ENCODE measurements around the gene PFDN1.
"Not testable (repeated sequence)": the region's sequence is repeated elsewhere in the genome, so short reads cannot be mapped to it uniquely, and the experiment has no call there.

Gene PFDN1

GRCh38 chr5:140219068-140219991 is 83.6 kb downstream of the PFDN1 start:
- DNase-seq (ENCODE audit: extremely low read depth in 1 of 2, low read depth in 1 of 2), result no peak

DNA sequence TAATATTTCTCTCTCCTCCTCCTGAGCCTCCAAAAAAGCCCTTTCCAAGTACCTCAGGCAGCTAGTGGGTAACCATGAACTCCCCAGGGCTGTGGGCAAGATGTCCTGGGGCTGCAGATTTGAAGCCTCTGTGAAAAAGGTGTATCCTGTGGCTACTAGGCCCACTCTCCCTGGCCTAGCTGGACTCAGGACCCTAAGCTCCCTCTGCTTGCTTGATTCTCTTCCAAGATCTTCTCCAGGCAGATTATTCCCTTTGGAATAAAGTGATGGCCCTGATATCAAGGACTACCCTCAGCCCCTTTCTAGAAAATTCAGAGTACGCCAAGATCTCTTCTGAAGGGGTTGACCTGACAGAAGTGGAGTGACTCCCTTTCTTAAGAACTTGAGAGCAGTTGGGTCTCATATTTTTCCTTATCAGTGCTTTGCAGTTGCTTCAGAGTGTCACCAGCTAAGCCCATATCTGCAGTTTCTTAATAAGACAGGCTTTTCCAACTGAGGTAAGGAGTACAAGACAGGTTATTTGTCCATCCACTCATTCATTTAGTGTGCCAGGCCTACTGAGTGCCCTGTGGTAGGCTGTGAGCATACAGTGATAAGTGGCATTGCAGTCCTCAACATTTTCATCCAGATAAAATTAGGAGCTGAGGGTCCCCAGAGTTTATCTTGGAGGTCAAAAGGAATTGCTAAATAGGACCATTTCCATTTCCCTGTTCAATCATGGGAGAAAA is 85.4 kb downstream of the PFDN1 start:
- DNase-seq (ENCODE audit: extremely low read depth in 1 of 2, low read depth in 1 of 2), result no peak

GRCh38 chr5:140216478-140217074 is 86.3 kb downstream of the PFDN1 start:
- DNase-seq (ENCODE audit: extremely low read depth in 1 of 2, low read depth in 1 of 2), result no peak

- DNase-seq (ENCODE audit: extremely low read depth in 1 of 2, low read depth in 1 of 2), result no peak
Observed at GRCh38 chr5:140215276-140215675, 87.6 kb downstream of the PFDN1 start.

- no peak for DNase-seq (ENCODE audit: extremely low read depth in 1 of 2, low read depth in 1 of 2)
Observed at GRCh38 chr5:140214831-140215230, 88.1 kb downstream of the PFDN1 start.

DNA sequence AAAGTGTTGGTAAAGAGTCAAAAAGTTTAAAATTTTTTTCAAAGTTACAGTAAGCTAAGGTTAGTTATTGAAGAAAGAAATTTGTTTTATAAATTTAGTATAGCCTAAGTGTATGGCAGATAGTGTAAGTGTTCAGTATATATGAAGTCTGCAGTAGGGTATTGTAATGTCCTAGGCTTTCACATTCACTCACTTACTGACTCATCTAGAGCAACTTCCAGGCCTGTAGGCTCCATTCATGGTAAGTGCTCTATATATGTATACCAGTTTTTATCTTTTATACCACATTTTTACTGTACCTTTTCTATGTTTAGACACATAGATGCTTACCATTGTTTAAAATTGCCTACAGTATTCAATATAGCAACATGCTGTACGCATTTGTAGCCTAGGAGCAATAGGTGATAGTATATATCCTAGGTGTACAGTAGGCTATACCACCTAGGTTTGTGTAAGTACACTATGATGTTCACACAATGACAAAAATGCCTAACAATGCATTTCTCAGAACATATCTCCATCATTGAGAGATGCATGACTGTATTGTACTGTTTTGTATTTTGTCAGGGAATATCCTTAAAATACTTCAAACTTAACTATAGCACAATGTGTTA is 89.4 kb downstream of the PFDN1 start:
- no peak for DNase-seq (ENCODE audit: extremely low read depth in 1 of 2, low read depth in 1 of 2)

DNA sequence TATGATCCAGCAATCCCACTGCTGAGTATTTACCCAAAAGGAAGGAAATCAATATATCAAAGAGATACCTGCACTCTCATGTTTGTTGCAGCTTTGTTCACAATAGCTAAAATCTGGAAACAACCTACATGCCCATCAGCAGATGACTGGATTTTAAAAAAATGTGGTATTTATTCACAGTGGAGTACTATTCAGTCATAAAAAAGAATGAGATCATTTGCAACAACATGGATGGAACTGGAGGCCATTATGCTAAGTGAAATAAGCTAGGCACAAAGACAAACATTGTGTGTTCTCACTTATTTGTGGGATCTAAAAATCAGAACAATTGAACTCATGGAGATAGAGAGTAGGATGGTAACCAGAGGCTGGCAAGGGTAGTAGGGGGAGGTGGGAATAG is 94.8 kb downstream of the PFDN1 start:
- no peak for DNase-seq (ENCODE audit: extremely low read depth in 1 of 2, low read depth in 1 of 2)

- no peak for DNase-seq (ENCODE audit: extremely low read depth in 1 of 2, low read depth in 1 of 2)
Observed at GRCh38 chr5:140207250-140207964, 95.5 kb downstream of the PFDN1 start.

DNA sequence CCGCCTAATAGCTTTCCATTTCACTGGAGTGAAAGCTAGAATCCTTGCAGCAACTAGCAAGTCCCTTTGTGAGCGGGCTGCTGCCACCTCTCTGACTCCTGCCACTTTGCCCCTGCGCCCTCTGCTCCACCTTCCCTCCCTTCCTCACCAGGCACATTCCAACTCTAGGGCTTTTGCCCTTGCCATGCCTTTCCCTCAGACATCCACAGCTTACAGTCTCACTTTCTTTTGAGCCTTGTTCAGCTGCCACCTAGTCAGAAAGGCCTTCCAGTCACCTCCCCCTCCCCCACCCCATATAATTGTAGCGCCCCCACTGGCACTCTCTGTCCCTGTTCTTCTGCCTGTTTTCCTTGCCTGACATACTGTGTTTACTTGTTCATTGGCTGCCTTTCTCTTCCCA is 96.9 kb downstream of the PFDN1 start:
- DNase-seq (ENCODE audit: extremely low read depth in 1 of 2, low read depth in 1 of 2), result no peak

DNA sequence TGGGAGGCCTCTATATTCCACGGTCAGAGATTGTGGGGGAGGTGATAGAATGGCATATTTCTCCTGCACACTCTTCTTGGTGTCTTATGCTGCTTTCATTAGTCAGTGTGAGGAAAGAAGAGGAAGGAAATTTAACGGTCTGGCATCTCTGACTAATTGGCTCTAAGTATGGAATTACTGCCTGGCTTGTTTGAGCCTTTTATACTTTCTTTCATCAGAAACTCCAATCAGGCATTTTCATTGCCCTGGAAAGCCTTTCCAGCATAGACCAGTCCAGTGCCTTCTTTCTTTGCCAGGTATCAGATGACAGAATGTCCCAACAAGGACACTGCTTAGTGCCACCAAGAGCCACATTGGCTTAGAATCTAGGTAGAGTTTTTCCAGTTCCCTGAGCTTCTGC is 97.7 kb downstream of the PFDN1 start:
- no peak for DNase-seq (ENCODE audit: extremely low read depth in 1 of 2, low read depth in 1 of 2)

GRCh38 chr5:140202610-140203009 is 100.3 kb downstream of the PFDN1 start:
- no peak for DNase-seq (ENCODE audit: extremely low read depth in 1 of 2, low read depth in 1 of 2)

GRCh38 chr5:140202078-140202477 is 100.8 kb downstream of the PFDN1 start:
- no peak for DNase-seq (ENCODE audit: extremely low read depth in 1 of 2, low read depth in 1 of 2)

- DNase-seq (ENCODE audit: extremely low read depth in 1 of 2, low read depth in 1 of 2), result not testable (repeated sequence)
Observed at GRCh38 chr5:140198915-140199314, 104.0 kb downstream of the PFDN1 start.

GRCh38 chr5:140197023-140197422 is 105.9 kb downstream of the PFDN1 start:
- DNase-seq (ENCODE audit: extremely low read depth in 1 of 2, low read depth in 1 of 2), result no peak

DNA sequence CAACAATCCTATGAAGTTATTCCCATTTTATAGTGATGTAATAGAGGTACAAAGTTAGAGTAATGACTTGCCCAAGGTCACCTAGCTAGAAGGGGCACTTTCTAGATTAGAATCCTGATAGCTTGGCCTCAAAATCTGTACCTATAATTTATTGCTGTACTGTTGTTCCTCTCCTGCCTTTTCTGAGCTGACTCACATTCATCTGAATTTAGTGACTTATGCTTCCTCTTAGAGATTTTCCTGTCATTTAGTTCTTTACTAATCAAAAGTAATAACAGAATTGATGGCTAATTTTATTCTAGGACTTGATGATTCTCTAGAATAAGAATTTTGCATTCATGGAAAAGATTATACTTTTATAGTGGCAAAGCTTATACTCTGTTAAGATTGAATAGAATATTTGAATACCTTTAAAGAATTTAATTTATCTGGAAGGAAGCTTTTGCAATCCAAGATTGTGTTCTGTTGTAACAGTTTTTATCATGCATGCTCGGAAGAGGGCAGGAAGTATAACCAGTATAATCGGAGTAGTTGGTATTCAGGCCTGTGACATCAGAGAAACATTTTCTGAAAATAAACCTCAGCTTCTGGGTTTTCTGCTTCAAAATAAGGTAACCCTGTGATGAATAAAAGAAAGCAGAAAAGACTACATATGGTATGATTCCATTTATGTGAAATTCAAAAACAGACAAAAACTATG is 106.6 kb downstream of the PFDN1 start:
- DNase-seq (ENCODE audit: extremely low read depth in 1 of 2, low read depth in 1 of 2), result no peak
